SHP77 treated with DMSO at 0.1 percent for 48 hours (cell line): ENCODE results near the gene CYP24A1.

Experiments
- DNase-seq: peaks from one replicate; lab custom pipeline; 2025; lab: John Stamatoyannopoulos, UW

The CYP24A1 gene

GRCh38 chr20:54112221-54112884 is 61.4 kb downstream of the CYP24A1 start:
- no peak for DNase-seq

DNA sequence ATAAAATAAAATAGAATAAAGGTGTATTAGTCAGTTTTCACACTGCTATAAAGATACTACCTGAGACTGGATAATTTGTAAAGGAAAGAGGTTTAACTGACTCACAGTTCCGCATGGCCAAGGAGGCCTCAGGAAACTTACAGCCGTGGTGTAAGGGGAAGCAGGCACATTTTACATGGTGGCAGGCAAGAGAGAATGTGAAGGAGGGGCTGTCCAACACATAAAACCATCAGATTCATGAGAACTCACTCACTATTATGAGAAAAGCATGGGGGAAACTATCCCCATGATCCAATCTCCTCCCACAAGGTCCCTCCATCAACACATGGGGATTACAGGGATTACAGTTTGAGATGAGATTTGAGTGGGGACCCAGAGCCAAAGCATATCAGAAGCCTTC is 62.3 kb downstream of the CYP24A1 start:
- DNase-seq, result no peak

GRCh38 chr20:54110457-54110856 is 63.3 kb downstream of the CYP24A1 start:
- no peak for DNase-seq

- DNase-seq, result no peak
These were observed 63.7 kb downstream of the CYP24A1 start for GRCh38 chr20:54110041-54110440.

DNA sequence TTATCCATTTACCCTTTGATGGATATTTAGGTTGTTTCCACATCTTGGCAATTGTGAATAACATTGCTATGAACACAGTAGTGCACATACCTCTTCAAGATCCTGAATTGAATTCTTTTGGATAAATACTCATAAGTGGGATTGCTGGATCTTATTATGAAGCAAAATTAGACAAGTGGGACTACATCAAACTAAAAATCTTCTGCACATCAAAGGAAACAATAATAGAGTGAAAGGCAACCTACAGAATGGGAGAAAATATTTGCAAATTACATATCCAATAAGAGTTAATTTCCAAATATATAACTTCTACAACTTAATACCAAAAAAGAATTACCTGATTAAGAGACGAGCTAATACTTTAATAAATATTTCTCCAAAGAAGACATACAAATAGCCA is 65.0 kb downstream of the CYP24A1 start:
- DNase-seq, result no peak

DNA sequence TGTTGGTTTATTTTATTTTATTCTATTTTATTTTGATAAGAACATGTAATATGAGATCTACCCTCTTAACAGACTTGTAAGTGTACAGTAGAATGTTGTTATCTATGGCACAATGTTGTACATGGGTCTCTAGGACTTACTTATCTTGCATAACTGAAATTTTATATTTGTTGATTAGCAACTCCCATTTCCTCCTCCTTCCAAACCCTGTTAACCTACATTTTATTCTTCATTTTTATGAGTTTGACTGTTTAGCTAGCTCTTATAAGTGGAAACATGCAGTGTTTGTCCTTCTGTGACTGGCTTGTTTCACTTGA is 65.5 kb downstream of the CYP24A1 start:
- no peak for DNase-seq

- no peak for DNase-seq
These were observed 66.0 kb downstream of the CYP24A1 start for GRCh38 chr20:54107600-54108325.

DNA sequence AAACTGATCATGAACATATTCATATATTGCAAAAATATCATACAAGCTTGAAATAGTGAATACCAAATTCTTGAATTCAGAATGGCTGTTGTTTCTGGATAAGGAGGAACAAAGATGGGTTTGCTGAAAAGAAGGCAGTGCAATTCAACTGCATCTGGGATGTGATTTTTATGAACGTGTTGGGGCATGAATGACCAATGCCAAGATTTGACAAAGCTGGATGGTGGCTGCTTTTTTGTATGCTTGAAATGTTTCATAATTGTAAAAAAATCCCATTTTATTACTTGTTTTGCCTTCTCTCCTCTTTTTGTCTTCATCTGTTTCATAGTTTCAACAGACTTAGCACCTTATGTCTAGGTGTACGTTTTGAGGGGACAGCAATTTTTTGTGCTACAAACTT is 66.6 kb downstream of the CYP24A1 start:
- DNase-seq, result no peak

GRCh38 chr20:54106162-54106561 is 67.6 kb downstream of the CYP24A1 start:
- DNase-seq, result no peak

- DNase-seq, result no peak
These were observed 68.1 kb downstream of the CYP24A1 start for GRCh38 chr20:54105653-54106052.

- no peak for DNase-seq
These were observed 69.0 kb downstream of the CYP24A1 start for GRCh38 chr20:54104781-54105180.

- DNase-seq, result no peak
These were observed 69.8 kb downstream of the CYP24A1 start for GRCh38 chr20:54103762-54104600.
